Stimulated activated naive CD8-positive, alpha-beta T cell treated with anti-CD3 and anti-CD28 coated beads, Interleukin-15, amount 100 ng/mL, for 72 hours (primary cell): ENCODE results near the gene LRP2.

Experiments
- ATAC-seq: fragments of 150-1000 bp; cut with Tn5 transposase; 2 replicates; pipeline ENCODE4 v1.10.0; 2021; ENCODE audit warnings: mild to moderate bottlenecking, moderate library complexity
- DNase-seq, 2 donors: peaks; one replicate each; pipeline ENCODE4 v3.0.0; 2021 to 2022
- H3K27ac Mint-ChIP-seq, 2 donors: one replicate each; pipeline ENCODE4 v1.8.0; 2022; ENCODE audit warnings: mild to moderate bottlenecking in 2 of 2, mixed read lengths in 2 of 2, moderate library complexity in 2 of 2
- H3K27me3 Mint-ChIP-seq: one replicate; pipeline ENCODE4 v1.8.0; 2022; ENCODE audit warnings: mixed read lengths
- H3K4me1 Mint-ChIP-seq: one replicate; pipeline ENCODE4 v1.8.0; 2022; ENCODE audit warnings: mild to moderate bottlenecking, mixed read lengths
- H3K4me3 Mint-ChIP-seq, 2 donors: one replicate each; pipeline ENCODE4 v1.8.0; 2022; ENCODE audit warnings: mild to moderate bottlenecking in 2 of 2, mixed read lengths in 2 of 2, moderate library complexity in 1 of 2
- H3K9me3 Mint-ChIP-seq, 2 donors: one replicate each; pipeline ENCODE4 v1.8.0; 2022; ENCODE audit warnings: mixed read lengths in 2 of 2

LRP2 gene

DNA sequence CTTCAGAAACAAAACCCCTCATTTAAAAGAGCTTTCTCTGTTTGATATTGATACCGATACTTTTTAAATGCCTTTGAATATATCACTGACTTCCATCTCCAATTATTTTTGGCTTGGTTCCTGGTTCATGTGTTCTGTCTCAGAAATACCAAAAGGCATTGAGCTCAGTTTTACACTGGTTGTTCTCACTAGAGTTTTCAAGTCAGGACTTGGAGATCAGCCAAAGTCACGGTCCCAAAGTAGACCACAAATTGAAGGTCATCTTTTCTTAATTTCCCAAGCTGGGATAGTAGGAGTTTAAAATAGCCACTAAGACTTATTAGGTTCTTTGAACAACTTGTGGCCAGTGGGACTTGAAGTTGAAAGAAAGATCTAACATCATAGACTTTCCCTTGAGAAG lies 268.8 kb downstream of the LRP2 start:
- H3K27ac Mint-ChIP-seq: no peak overlapping the region
- peaks cover 13% of the 10 kb centered on the region for H3K4me1 Mint-ChIP-seq
- peaks cover 8% of the 10 kb centered on the region for H3K27me3 Mint-ChIP-seq
- ATAC-seq (no peak), DNase-seq (no peak)
- H3K9me3 Mint-ChIP-seq: no peaks in the 10 kb centered on the region
- no peak overlapping the region for H3K4me3 Mint-ChIP-seq

DNA sequence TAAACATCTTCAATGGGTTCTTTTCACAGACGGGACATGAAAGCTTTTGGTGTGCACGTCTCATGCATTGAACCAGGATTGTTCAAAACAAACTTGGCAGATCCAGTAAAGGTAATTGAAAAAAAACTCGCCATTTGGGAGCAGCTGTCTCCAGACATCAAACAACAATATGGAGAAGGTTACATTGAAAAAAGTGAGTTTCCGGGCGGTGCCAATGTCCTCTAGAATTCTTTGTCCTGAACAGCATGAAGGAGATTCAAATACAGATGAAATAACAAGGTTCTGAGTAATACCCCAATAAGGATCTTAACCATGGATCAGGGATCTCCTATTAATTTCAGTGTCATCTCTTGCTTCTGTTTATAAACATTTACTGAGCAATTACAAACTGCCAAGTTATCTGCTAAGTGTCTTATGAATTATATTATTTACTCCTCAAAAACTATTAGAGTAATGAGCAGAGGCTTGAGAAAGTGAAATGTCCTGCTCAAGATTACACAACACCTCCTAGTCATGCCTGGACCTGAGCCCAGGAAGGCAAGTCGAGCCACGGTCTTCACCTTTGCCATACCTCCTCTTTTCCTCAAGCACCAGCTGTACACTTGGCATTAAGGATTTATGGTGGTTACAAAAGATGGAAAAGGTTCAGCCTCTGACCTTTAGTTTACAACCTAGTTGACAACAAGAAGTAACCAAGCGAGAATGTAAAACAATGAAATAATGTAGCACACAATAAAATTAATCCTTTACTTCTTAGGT lies 270.4 kb downstream of the LRP2 start:
- Mint-ChIP-seq H3K9me3 (no peaks in the 10 kb centered on the region), H3K27me3 (peaks cover 8% of the 10 kb centered on the region), H3K27ac (no peak overlapping the region), H3K4me1 (peaks cover 13% of the 10 kb centered on the region), H3K4me3 (no peak overlapping the region)
- ATAC-seq (no peak), DNase-seq (no peak)

DNA sequence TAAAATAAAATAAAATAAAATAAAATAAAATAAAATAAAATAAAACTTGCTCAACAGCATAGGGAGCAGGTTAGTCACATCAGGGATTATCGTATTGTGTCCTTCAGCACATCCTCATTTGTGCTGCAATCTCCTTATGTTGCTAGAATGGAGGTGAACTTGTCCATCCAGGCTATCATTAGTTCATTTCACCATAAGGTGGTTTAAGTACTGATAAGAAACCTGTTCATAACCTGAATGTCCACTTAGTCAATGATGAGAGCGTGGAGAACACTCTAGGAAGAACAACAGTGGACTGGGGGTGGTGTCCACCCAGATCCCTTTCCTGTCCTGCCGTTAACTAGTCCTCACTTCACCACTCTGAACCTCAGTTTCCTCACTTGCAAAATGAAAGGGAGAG lies 271.1 kb downstream of the LRP2 start:
- DNase-seq: no peak
- ATAC-seq: no peak
- Mint-ChIP-seq H3K4me1 (peaks cover 12% of the 10 kb centered on the region), H3K4me3 (no peak overlapping the region), H3K27me3 (peaks cover 8% of the 10 kb centered on the region), H3K27ac (no peak overlapping the region), H3K9me3 (peaks cover 0 to 5% of the 10 kb centered on the region in 2 donors)

DNA sequence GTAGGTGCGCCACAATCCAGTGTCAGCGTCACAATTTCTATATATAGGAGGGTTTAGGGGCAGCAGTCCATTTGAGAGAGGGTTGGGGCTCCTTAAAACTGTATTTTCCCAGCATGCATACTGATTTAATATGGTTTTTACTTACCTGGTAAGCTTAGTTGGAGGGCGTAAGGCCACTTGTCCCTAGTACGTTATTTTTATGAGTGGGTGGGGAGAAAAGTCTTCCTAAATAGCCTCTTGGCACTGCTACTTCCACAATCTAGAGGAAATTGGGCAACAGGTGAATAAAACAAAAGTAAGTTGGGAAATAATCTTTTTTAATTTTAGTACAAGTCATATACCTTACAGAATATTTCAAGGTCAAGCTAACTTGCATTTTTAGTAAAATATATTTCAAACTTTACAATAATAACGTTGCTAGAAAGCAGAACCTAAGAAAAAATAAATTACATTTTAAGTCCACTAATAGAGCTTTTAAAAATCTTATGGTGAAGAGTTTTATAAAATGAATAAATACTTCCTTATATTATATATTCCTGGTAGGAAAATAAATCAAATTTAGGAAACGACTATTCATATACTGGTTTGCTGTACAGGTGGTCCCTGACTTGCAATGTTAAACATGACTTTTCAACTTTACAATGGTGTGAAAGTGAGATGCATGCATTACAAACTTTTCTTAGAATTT lies 272.1 kb downstream of the LRP2 start:
- H3K27ac Mint-ChIP-seq: no peak overlapping the region
- peaks cover 8% of the 10 kb centered on the region for H3K27me3 Mint-ChIP-seq
- H3K4me1 Mint-ChIP-seq: peaks cover 2% of the 10 kb centered on the region
- H3K9me3 Mint-ChIP-seq: peaks cover 0 to 7% of the 10 kb centered on the region in 2 donors
- H3K4me3 Mint-ChIP-seq: no peak overlapping the region
- DNase-seq (no peak), ATAC-seq (no peak)

DNA sequence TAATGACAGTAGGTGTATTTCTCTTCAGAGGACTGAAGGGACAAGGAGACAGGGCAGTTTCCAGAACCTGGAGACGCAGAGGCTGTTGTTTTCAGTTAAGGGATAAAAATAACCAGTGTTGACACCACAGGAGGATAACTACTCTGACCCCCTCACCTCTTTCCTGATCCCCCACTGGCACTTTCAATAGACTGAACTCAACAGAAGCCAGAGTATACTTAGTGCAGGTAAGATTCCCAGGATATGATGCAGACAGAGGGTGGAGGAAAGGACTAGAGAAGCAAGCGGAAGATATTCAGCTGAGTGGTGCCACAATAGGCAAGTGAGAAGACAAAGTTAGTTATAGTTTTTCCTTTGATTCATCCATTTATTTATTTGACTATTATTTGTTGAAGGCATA lies 273.2 kb downstream of the LRP2 start:
- DNase-seq (no peak), ATAC-seq (no peak)
- peaks cover 0 to 7% of the 10 kb centered on the region in 2 donors for H3K9me3 Mint-ChIP-seq
- peaks cover 8% of the 10 kb centered on the region for H3K27me3 Mint-ChIP-seq
- no peak overlapping the region for H3K27ac Mint-ChIP-seq
- no peak overlapping the region for H3K4me3 Mint-ChIP-seq
- H3K4me1 Mint-ChIP-seq: no peaks in the 10 kb centered on the region

DNA sequence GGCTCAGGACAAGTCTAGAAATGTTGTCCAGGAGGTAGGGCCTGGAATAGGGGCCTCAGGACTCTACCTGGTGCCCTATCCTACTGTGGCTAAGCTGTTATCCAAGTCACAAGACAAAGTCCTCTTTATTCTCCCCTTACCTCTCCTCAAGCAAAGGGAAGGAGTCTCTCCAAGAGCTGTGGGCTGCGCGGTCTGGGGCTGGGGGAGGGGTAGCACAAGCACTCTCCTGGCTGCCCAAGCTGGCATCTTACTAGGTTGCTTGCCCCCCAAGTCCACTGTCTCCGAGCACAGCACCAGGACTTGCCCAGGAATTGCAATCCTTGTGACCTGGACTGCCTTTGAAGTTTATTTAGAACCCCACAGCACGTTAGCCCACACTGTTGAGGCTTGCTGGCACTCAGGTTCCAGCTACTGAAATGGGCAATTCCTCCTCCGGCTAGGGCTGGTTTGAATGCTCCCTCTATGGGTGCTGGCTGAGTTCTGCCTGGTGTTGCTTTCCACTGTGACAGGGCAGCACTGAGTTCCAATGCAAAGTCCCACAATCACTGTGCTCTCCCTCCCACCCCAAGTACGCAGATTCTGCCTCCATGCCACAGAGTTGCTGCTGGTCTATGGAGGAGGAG lies 274.5 kb downstream of the LRP2 start:
- no peak overlapping the region for H3K27ac Mint-ChIP-seq
- H3K4me1 Mint-ChIP-seq: no peaks in the 10 kb centered on the region
- no peak overlapping the region for H3K4me3 Mint-ChIP-seq
- no peak for ATAC-seq
- H3K9me3 Mint-ChIP-seq: peaks cover 0 to 7% of the 10 kb centered on the region in 2 donors
- H3K27me3 Mint-ChIP-seq: peaks cover 8% of the 10 kb centered on the region
- DNase-seq: no peak

DNA sequence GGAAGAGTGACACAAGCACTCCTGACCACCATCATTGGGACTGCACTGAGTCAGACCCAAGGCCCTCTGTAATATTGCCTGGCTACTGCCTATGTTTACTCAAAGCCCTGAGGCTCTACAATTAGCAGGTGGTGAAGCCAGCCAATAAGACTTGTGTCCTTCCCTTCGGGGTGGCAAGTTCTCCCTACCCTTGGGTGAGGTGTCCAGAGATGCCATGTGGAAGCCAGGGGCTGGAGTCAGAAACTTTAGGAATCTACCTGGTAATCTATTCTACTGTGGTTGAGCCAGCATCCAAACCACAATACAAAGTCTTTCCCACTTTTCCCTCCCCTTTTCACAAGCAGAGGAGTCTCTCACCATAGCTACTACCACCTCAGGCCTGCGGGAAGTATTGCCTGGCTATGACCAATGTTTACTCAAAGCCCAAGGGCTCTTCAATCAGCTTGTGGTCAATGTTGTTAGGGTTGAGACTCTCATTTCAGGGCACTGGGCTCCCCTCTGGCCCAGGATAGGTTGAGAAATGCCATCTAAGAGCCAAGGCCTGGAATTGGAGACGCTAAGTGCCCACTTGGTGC lies 275.4 kb downstream of the LRP2 start:
- Mint-ChIP-seq H3K27me3 (no peaks in the 10 kb centered on the region), H3K9me3 (peaks cover 0 to 7% of the 10 kb centered on the region in 2 donors), H3K4me3 (no peak overlapping the region), H3K4me1 (no peaks in the 10 kb centered on the region), H3K27ac (no peak overlapping the region)
- DNase-seq (no peak), ATAC-seq (no peak)

DNA sequence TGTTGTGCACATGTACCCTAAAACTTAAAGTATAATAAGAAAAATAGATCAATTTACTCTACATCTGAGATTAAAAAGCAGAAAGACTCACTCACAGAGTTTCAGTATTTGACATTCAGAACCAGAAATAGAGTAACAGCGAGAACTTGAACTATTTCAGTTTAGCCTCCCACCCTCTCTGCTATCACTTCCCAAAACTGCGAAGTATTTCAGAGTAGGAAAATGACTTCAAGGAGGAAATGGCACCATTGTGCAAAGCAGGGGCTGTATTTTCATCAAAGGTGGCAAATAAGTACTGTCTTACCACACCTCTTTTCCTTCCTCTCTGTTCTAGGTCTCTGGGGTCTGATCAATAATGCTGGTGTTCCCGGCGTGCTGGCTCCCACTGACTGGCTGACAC lies 279.3 kb downstream of the LRP2 start:
- Mint-ChIP-seq H3K4me1 (no peaks in the 10 kb centered on the region), H3K27me3 (no peaks in the 10 kb centered on the region), H3K27ac (no peak overlapping the region), H3K9me3 (peaks cover 0 to 7% of the 10 kb centered on the region in 2 donors), H3K4me3 (no peak overlapping the region)
- ATAC-seq (no peak), DNase-seq (no peak)

DNA sequence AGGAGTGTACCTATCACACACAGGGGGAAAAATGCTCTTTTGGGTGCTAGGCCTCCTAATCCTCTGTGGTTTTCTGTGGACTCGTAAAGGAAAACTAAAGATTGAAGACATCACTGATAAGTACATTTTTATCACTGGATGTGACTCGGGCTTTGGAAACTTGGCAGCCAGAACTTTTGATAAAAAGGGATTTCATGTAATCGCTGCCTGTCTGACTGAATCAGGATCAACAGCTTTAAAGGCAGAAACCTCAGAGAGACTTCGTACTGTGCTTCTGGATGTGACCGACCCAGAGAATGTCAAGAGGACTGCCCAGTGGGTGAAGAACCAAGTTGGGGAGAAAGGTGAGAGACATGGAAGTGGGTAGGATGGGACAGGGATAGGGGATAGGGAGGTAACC lies 280.8 kb downstream of the LRP2 start:
- peaks cover 1 to 6% of the 10 kb centered on the region in 2 donors for H3K9me3 Mint-ChIP-seq
- H3K4me1 Mint-ChIP-seq: no peaks in the 10 kb centered on the region
- DNase-seq (no peak), ATAC-seq (no peak)
- H3K27me3 Mint-ChIP-seq: no peaks in the 10 kb centered on the region
- H3K27ac Mint-ChIP-seq: no peak overlapping the region
- H3K4me3 Mint-ChIP-seq: no peak overlapping the region

DNA sequence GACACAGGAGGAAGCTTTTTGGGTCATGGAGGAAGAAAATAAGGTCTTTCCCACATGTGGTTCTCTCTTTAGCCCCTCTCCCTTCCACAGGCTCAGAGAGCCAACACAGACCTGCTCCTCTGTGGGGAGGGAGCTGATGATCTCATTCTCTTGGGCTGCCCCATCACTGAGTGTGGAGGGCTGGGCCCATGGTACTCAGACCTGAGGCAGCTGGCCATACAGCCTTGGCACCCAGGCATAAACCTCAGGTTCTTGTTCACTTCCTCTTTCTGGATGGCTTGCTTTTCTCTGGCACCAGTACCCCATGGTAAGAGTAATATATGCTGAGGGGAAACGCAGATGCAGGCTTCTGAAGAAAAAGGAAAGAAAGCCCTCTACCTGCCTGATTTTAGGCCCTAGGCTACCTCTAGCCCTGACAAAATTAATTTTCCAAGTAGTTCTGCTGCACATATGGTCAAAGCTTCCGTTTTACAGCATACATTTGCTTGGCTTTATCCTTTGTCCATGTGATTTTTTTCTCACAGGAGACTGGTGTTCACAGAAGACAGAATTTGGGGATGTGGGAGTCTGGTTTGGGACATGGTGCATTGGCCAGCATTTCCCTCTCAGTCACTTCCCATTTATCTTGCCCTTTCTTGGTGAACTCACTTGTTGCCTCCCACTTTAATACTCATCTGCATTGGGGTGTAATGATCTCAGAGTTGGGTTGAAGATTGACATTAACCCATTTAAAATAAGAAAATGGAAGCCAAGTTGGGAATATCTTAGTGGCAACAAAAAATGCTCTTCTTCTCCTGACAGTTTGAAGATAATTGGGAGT lies 281.9 kb downstream of the LRP2 start:
- Mint-ChIP-seq H3K9me3 (peaks cover 0 to 6% of the 10 kb centered on the region in 2 donors), H3K4me3 (no peak overlapping the region), H3K27ac (no peak overlapping the region), H3K4me1 (no peaks in the 10 kb centered on the region), H3K27me3 (no peaks in the 10 kb centered on the region)
- ATAC-seq (no peak), DNase-seq (no peak)

DNA sequence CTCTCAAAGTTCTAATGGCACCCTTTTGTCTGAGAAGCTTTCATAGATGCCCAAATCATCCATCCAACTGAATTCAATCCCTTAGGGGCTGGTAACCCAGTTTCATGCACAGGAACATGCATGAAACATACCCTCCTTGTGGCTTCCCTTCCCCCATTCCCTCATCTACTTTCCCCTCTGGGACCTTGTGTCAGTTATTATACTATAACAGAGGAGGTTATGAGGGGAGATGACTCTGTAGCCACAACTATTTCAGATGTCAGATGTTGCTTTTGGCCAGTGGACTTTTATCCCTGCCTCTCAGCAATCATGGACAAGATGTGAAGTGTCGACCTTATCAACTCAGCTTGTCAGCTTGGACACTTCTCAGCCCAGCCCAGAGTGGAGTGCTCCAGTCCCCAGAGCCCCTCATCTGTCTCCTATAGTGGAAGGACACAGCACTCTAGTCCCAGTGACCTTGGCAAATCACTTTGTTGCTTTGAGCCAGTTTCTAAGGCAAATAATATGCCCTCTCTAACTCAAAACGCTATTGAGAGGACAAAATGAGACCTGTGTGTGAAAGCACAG lies 284.6 kb downstream of the LRP2 start:
- Mint-ChIP-seq H3K27ac (no peak overlapping the region), H3K4me1 (peaks cover 13% of the 10 kb centered on the region), H3K9me3 (peaks cover 9 to 17% of the 10 kb centered on the region in 2 donors), H3K27me3 (no peaks in the 10 kb centered on the region), H3K4me3 (no peak overlapping the region)
- DNase-seq (no peak), ATAC-seq (no peak)
